ENCODE data around the gene TCP1. TPM values are rescaled to one million over a fixed set of nuclear protein-coding genes. Genes with fewer than 3 reads are reported as not detected.
A peak's percentile ranks its signal among the peaks of the same experiment; 100 is the strongest.

The TCP1 gene
- total and polyA plus RNA-seq, 9 of the 15 experiments (the other 6 are each of a cell fraction or from before 2014, with no cell fraction given), result 331 to 801 (median 645) TPM

DNA sequence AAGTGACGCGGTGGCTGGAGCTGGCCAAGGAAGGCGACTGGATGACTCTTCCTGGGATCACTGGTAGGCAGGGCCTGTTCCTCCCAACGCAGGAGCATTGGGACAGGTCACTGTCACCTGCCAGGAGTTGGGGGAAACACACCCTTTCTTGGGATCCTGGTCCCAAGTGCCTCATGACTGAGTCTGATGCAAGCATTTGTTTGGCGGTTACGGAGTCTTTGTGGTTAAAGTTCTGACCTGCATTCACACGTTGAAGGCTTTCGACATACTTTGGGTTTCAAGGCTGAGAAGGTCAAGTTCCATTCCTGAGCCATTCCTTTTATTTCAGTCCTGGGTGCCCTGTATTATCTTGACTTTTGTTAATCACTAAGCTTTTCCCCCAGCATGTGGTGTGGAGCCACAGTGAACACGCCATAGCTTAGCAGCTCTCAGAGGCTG is 16.6 kb upstream of the TCP1 start (continued):
- no peak; the same call in 1 of the 2 replicates for TF ChIP-seq ATF3 (IDR thresholded peaks at IDR 0.05)
- no peak for TF ChIP-seq ATF3 (CRISPR knock-in tag; conservative IDR thresholded peaks at IDR 0.05)
- TF ChIP-seq HDAC2 (IDR thresholded peaks at IDR 0.05), result no peak
- no peak for TF ChIP-seq NCOA4 (IDR thresholded peaks at IDR 0.05; ENCODE audit: partially characterized antibody)
- TF ChIP-seq EZH2 (IDR thresholded peaks at IDR 0.05; ENCODE audit: borderline replicate concordance, low read depth, low read length), result no peak
- TF ChIP-seq, protein P1, sequence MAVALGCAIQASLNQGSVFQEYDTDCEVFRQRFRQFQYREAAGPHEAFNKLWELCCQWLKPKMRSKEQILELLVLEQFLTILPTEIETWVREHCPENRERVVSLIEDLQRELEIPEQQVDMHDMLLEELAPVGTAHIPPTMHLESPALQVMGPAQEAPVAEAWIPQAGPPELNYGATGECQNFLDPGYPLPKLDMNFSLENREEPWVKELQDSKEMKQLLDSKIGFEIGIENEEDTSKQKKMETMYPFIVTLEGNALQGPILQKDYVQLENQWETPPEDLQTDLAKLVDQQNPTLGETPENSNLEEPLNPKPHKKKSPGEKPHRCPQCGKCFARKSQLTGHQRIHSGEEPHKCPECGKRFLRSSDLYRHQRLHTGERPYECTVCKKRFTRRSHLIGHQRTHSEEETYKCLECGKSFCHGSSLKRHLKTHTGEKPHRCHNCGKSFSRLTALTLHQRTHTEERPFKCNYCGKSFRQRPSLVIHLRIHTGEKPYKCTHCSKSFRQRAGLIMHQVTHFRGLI (CRISPR knock-in tag; IDR thresholded peaks at IDR 0.05), result no peak
- no peak for TF ChIP-seq RBM25 (IDR thresholded peaks at IDR 0.05; ENCODE audit: low read depth, low read length, severe bottlenecking)
- no peak for TF ChIP-seq ZNF224 (CRISPR knock-in tag; IDR thresholded peaks at IDR 0.05)
- no peak for TF ChIP-seq SIRT6 (IDR thresholded peaks at IDR 0.05; ENCODE audit: low read depth, low read length)
- TF ChIP-seq SOX6 (IDR thresholded peaks at IDR 0.05), result 0 out of 2 replicates have a peak, but pooled peaks have one; percentile 1
- no peak for TF ChIP-seq ZNF12 (CRISPR knock-in tag; IDR thresholded peaks at IDR 0.05)
- 0 out of 2 replicates have a peak, but pooled peaks have one; percentile 21 for TF ChIP-seq CTBP1 (IDR thresholded peaks at IDR 0.05; ENCODE audit: borderline replicate concordance)
- TF ChIP-seq SMAD4 (CRISPR knock-in tag; conservative IDR thresholded peaks at IDR 0.05), result peak; percentile 75
- TF ChIP-seq, protein P2, sequence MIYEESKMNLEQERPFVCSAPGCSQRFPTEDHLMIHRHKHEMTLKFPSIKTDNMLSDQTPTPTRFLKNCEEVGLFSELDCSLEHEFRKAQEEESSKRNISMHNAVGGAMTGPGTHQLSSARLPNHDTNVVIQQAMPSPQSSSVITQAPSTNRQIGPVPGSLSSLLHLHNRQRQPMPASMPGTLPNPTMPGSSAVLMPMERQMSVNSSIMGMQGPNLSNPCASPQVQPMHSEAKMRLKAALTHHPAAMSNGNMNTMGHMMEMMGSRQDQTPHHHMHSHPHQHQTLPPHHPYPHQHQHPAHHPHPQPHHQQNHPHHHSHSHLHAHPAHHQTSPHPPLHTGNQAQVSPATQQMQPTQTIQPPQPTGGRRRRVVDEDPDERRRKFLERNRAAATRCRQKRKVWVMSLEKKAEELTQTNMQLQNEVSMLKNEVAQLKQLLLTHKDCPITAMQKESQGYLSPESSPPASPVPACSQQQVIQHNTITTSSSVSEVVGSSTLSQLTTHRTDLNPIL (CRISPR knock-in tag; IDR thresholded peaks at IDR 0.05), result no peak
- TF ChIP-seq ESRRA (IDR thresholded peaks at IDR 0.05; ENCODE audit: borderline replicate concordance, low read depth), result peak; percentile 79; the same call in 1 of the 2 replicates
- no peak for TF ChIP-seq RBBP5 (IDR thresholded peaks at IDR 0.05; ENCODE audit: borderline replicate concordance, insufficient read depth, low read length, poor library complexity, severe bottlenecking)
- TF ChIP-seq L3MBTL2 (IDR thresholded peaks at IDR 0.05), result peak; percentile 59
- no peak for TF ChIP-seq SIN3A (IDR thresholded peaks at IDR 0.05; ENCODE audit: borderline replicate concordance in 2 of 2, control insufficient read depth in 1 of 2, low read depth in 2 of 2, low read length in 2 of 2)
- TF ChIP-seq E4F1 (CRISPR knock-in tag; IDR thresholded peaks at IDR 0.05; ENCODE audit: borderline replicate concordance), result no peak
- TF ChIP-seq FOXJ2 (tag; IDR thresholded peaks at IDR 0.05), result no peak
- no peak for TF ChIP-seq NR2C2 (CRISPR knock-in tag; IDR thresholded peaks at IDR 0.05)
- TF ChIP-seq NR2C2 (tag; IDR thresholded peaks at IDR 0.05), result peak; percentile 60; the same call in 1 of the 2 replicates
- TF ChIP-seq CEBPB (tag; IDR thresholded peaks at IDR 0.05), result peak; percentile 62; the same call in 1 of the 2 replicates

Measured in K562 (cell line).